H1 (cell line): ENCODE data around the gene PFDN1. TPM values are rescaled to one million over a fixed set of nuclear protein-coding genes. Genes with fewer than 3 reads are reported as not detected.

Experiments used
- ATF2 ChIP-seq: IDR thresholded peaks from 2 replicates; pipeline ENCODE4 v1.6.1; 2012; ENCODE audit warnings: low read length, inconsistent platforms
- E2F6 ChIP-seq: IDR thresholded peaks from 2 replicates; pipeline ENCODE4 v1.6.1; 2012; ENCODE audit warnings: inconsistent platforms
- EGR1 ChIP-seq: IDR thresholded peaks from 2 replicates; pipeline ENCODE4 v1.6.1; 2011; ENCODE audit warnings: low read depth, low read length, borderline replicate concordance
- EZH2 ChIP-seq: fragments of 200-600 bp; sonication (generic); IDR thresholded peaks from 2 replicates; pipeline ENCODE4 v1.7.1; 2012; ENCODE audit warnings: low read depth, mild to moderate bottlenecking, moderate library complexity, low read length, inconsistent platforms; ENCODE audit not compliant: severe bottlenecking
- FOSL1 ChIP-seq: IDR thresholded peaks from 2 replicates; pipeline ENCODE4 v1.6.1; 2011; ENCODE audit warnings: mild to moderate bottlenecking, low read depth, low read length, moderate library complexity; ENCODE audit not compliant: insufficient read depth
- HDAC2 ChIP-seq, 2 experiments: fragments of 300-600 bp in 1 of 2; sonication (generic) in 1 of 2; IDR thresholded peaks; 2 replicates each; pipeline ENCODE4 v1.6.1; 2011 to 2012; ENCODE audit warnings: low read depth in 2 of 2, low read length in 2 of 2, mild to moderate bottlenecking in 2 of 2, moderate library complexity in 2 of 2, borderline replicate concordance in 1 of 2, inconsistent platforms in 1 of 2
- JUND ChIP-seq: IDR thresholded peaks from 2 replicates; pipeline ENCODE4 v1.6.1; 2011; ENCODE audit warnings: mild to moderate bottlenecking, improper control_type of control experiment, low read length
- KDM1A ChIP-seq: fragments of 200-600, 300-600 bp; sonication (generic); IDR thresholded peaks from 2 replicates; pipeline ENCODE4 v1.7.1; 2016; ENCODE audit warnings: mild to moderate bottlenecking, low read length, borderline replicate concordance
- NANOG ChIP-seq: IDR thresholded peaks from 2 replicates; pipeline ENCODE4 v1.6.1; 2011; ENCODE audit warnings: low read length, low read depth, mild to moderate bottlenecking, inconsistent platforms; ENCODE audit not compliant: insufficient read depth, poor library complexity, severe bottlenecking
- PHF8 ChIP-seq: fragments of 200-600 bp; sonication (generic); conservative IDR thresholded peaks from 2 replicates; pipeline ENCODE4 v1.7.1; 2012; ENCODE audit warnings: low read depth, mild to moderate bottlenecking, inconsistent platforms, low read length, moderate library complexity
- RAD21 ChIP-seq, 2 experiments: IDR thresholded peaks in 1 of 2; conservative IDR thresholded peaks in 1 of 2; 2 replicates each; pipeline ENCODE4 v1.6.1; 2011; ENCODE audit warnings: low read depth in 2 of 2, low read length in 2 of 2, improper control_type of control experiment in 1 of 2, inconsistent platforms in 1 of 2, mild to moderate bottlenecking in 1 of 2, moderate library complexity in 1 of 2
- SAP30 ChIP-seq: fragments of 300-600 bp; sonication (generic); IDR thresholded peaks from 2 replicates; pipeline ENCODE4 v1.7.1; 2012; ENCODE audit warnings: low read length, moderate library complexity, mild to moderate bottlenecking, inconsistent platforms; ENCODE audit not compliant: insufficient read depth, insufficient replicate concordance
- SIRT6 ChIP-seq: IDR thresholded peaks from one replicate; pipeline ENCODE4 v1.7.1; 2012; ENCODE audit warnings: low read length, inconsistent platforms
- SRF ChIP-seq: IDR thresholded peaks from 2 replicates; pipeline ENCODE4 v1.6.1; 2011; ENCODE audit warnings: mild to moderate bottlenecking, low read depth, low read length, moderate library complexity
- TAF7 ChIP-seq: optimal IDR thresholded peaks from 2 replicates; pipeline ENCODE3; 2011; ENCODE audit warnings: low read depth, mild to moderate bottlenecking, inconsistent platforms, low read length, moderate library complexity, borderline replicate concordance
- polyA plus RNA-seq, 7 experiments: library from polyadenylated mRNA; depleted of rRNA in 3 of 7; stranded (reverse) in 5 of 7; unstranded in 2 of 7; fragments of >200 nt in 5 of 7; fragments of 200-250 nt in 2 of 7; gene quantifications; 1 replicate in 5 of 7; 2 replicates in 1 of 7; 4 replicates in 1 of 7; pipeline versions ENCODE4 v1.2.1 to v1.2.3, GENCODE V29; 2011 to 2013; ENCODE audit warnings: missing spikeins in 2 of 7, mixed read lengths in 2 of 7
- total RNA-seq: library from RNA; stranded (reverse); fragmentation: NEBNext Ultra II Directional; extraction: Animal tissue kit (Norgen Biotek cat#: 25700); gene quantifications from 2 replicates; pipeline ENCODE4 v1.2.1, GENCODE V29; 2021

Gene PFDN1
- total and polyA plus RNA-seq, 2 of the 8 experiments (the other 6 are each of a cell fraction or from before 2014, with no cell fraction given), result 53.0 to 89.6 TPM

GRCh38 chr5:140244525-140245025 is 58.3 kb downstream of the PFDN1 start (continued):
- TF ChIP-seq RAD21 (IDR thresholded peaks at IDR 0.05 in 1 of 2, conservative IDR thresholded peaks at IDR 0.05 in 1 of 2; ENCODE audit: low read depth in 2 of 2, low read length in 2 of 2), result peak; percentile 91 to 95
- no peak for TF ChIP-seq EGR1
- no peak for TF ChIP-seq SIRT6
- no peak for TF ChIP-seq NANOG
- TF ChIP-seq ATF2, result no peak
- TF ChIP-seq E2F6, result no peak
- no peak for TF ChIP-seq TAF7
- no peak for TF ChIP-seq SRF
- TF ChIP-seq FOSL1, result no peak
- TF ChIP-seq HDAC2 (IDR thresholded peaks at IDR 0.05; ENCODE audit: borderline replicate concordance in 1 of 2, low read depth in 2 of 2, low read length in 2 of 2), result no peak
- no peak for TF ChIP-seq PHF8
- TF ChIP-seq SAP30, result no peak
- no peak for TF ChIP-seq KDM1A
- no peak for TF ChIP-seq EZH2
- 0 out of 2 replicates have a peak, but pooled peaks have one; percentile 20 for TF ChIP-seq JUND
